Measurements from ENCODE around the gene MDFI. TPM values are rescaled to one million over a fixed set of nuclear protein-coding genes. Genes with fewer than 3 reads are reported as not detected.
A peak's percentile ranks its signal among the peaks of the same experiment; 100 is the strongest.

MDFI gene
- total RNA-seq, 4 donors from 2014 or later, result 0.26 to 1.1 TPM; not detected in 2

DNA sequence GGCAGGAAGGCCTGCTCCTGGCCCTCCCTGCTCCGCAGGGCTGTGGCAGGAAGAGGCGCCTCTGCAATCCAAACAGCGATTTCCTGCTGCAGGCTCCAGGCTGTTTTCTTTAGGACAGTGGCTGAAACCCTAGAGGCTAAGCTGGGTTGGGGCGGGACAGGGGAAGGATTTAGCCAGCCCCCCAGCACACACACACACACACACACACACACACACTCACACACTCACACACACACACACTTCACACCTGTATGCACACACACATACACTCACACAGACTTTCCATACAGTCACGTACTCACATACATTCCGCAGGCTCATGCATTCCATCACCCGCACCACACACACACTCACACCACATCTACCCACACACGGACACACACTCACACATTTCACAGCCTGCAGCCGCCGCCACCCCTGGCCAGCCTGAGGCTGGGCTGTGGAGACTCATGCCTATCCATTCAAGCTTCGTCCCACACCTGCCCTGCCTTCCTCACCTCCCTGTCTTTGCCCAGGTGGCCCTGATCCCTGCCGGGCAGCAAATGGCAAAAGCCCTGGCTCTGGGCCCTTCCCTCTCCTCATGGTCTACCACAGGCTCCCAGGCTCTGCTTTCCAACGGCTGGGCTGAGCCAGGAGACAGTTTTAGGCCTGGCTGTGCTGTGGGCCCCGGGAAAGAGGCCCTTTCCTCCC, 17.9 kb downstream of the MDFI start:
- Histone ChIP-seq H3K36me3 (no peaks in the 10 kb centered on the region), H3K9me3 (no peaks in the 10 kb centered on the region), H3K4me1 (no peaks in the 10 kb centered on the region), H3K27me3 (no peaks in the 10 kb centered on the region), H3K27ac (no peak overlapping the region), H3K4me3 (no peak overlapping the region)
- no peak for TF ChIP-seq POLR2A (IDR thresholded peaks at IDR 0.05)
- TF ChIP-seq CTCF (IDR thresholded peaks at IDR 0.05 in 4 of 5, conservative IDR thresholded peaks at IDR 0.05 in 1 of 5), result no peak
- intact Hi-C loops (cut with DNase I; ENCODE audit: low total_unique reads), result no loop called here
- ATAC-seq, result peak in 1 of 2 donors; percentile 23
- DNase-seq, result no peak
- in situ Hi-C loops (cut with MboI; ENCODE audit: low sequenced_read_pairs in 4 of 4), result no loop called here

DNA sequence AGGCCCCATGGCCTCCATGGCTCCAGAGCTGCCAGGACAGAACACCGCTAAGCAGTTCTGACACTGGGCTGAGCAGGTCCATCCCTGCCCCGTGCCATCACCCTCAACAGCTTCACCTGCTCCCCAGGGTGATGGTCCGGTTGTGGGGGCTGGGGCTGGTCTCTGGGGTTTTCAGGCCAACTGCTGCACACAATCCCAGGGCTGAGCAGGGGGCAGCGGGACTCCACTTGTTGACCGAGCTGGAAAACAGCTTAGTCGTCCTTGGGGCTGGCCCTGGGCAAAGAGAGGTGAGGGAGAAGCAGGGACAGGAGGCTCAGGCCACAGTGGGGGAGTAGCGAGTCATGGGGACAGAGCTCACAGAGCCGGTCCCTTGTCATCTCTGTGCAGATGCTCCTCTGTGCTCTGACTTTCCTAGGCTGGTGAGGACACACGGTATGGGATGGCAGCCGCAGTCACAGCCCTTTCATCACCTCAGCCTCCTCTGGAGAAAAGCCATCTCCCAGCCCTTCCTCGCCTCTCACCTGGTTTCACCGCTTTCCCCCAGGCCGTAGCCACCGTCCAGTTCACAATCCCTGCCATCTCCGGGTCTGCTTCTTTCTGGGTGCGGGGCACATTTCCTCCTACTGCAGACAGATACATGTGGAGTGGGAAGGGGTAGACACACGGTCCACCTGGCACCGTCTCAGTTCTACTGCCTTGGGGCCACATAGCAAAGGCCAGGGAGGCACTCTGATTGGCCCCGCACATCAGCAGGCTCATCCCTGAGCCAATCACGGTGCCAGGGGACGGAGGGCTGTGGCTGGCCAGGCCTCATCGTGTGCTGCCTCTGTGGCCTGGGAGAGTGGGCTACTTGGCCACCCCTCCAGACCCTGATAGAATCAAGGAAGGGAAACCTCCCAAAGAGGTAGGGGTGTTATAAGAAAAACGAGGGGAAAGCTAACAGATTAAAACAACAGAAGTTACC, 19.1 kb downstream of the MDFI start:
- no peaks in the 10 kb centered on the region for H3K9me3 ChIP-seq
- H3K4me3 ChIP-seq, result no peak overlapping the region
- intact Hi-C loops (cut with DNase I; ENCODE audit: low total_unique reads), result no loop called here
- no peaks in the 10 kb centered on the region for H3K36me3 ChIP-seq
- H3K27me3 ChIP-seq, result no peaks in the 10 kb centered on the region
- ATAC-seq (no peak), DNase-seq (no peak)
- no peak overlapping the region for H3K27ac ChIP-seq
- no peaks in the 10 kb centered on the region for H3K4me1 ChIP-seq
- TF ChIP-seq POLR2A (IDR thresholded peaks at IDR 0.05), result no peak
- no peak for TF ChIP-seq CTCF (IDR thresholded peaks at IDR 0.05 in 4 of 5, conservative IDR thresholded peaks at IDR 0.05 in 1 of 5)
- in situ Hi-C loops (cut with MboI; ENCODE audit: low sequenced_read_pairs in 4 of 4), result no loop called here

DNA sequence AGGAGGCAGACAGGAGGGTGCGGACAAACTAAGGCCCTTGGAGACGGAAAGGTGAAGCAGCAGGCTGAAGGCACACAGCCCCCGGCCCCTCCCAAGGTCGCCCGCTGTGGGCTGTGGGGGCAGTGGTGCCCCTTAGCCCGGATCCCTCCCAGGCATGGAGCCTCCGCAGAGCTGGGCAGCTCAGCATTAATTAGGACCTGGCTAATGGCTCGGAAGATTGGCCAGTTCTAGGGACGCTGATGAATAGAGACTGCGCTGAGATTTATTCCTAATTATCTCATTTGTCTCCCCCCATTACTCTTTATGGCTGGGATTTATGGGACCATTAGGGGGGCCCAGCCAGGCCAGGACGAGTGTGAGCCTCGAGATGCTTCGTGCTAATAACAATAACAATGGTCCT, 20.4 kb downstream of the MDFI start:
- Histone ChIP-seq H3K4me3 (no peak overlapping the region), H3K36me3 (no peaks in the 10 kb centered on the region), H3K27me3 (no peaks in the 10 kb centered on the region), H3K9me3 (no peaks in the 10 kb centered on the region), H3K4me1 (no peaks in the 10 kb centered on the region), H3K27ac (no peak overlapping the region)
- ATAC-seq, result no peak
- in situ Hi-C loops (cut with MboI; ENCODE audit: low sequenced_read_pairs in 4 of 4) (no loop called here), intact Hi-C loops (cut with DNase I; ENCODE audit: low total_unique reads) (no loop called here)
- DNase-seq, result no peak
- no peak for TF ChIP-seq POLR2A (IDR thresholded peaks at IDR 0.05)
- no peak for TF ChIP-seq CTCF (IDR thresholded peaks at IDR 0.05 in 4 of 5, conservative IDR thresholded peaks at IDR 0.05 in 1 of 5)

- ATAC-seq (no peak), DNase-seq (no peak)
- no peaks in the 10 kb centered on the region for H3K4me1 ChIP-seq
- in situ Hi-C loops (cut with MboI; ENCODE audit: low sequenced_read_pairs in 4 of 4), result no loop called here
- intact Hi-C loops (cut with DNase I; ENCODE audit: low total_unique reads), result no loop called here
- no peaks in the 10 kb centered on the region for H3K9me3 ChIP-seq
- TF ChIP-seq POLR2A (IDR thresholded peaks at IDR 0.05) (no peak), CTCF (IDR thresholded peaks at IDR 0.05 in 4 of 5, conservative IDR thresholded peaks at IDR 0.05 in 1 of 5) (no peak)
- H3K4me3 ChIP-seq, result no peak overlapping the region
- no peaks in the 10 kb centered on the region for H3K27me3 ChIP-seq
- no peak overlapping the region for H3K27ac ChIP-seq
- H3K36me3 ChIP-seq, result no peaks in the 10 kb centered on the region
Observed at GRCh38 chr6:41659935-41660334, 21.7 kb downstream of the MDFI start.
